SU-DHL-6 (cell line): ENCODE results near the gene USP12.
"Not testable (repeated sequence)": the region's sequence is repeated elsewhere in the genome, so short reads cannot be mapped to it uniquely, and the experiment has no call there.

Experiments used
- H2AFZ ChIP-seq: fragments of 200-600 bp; sonication (generic); 2 replicates; pipeline ENCODE4 v1.6.1; 2014; ENCODE audit warnings: low read depth, mild to moderate bottlenecking, moderate library complexity, mixed read lengths, antibody characterized with exemption, low read length; ENCODE audit not compliant: severe bottlenecking
- H3F3A ChIP-seq: fragments of 200-600 bp; shearing (Covaris generic); 2 replicates; pipeline ENCODE4 v1.6.0; 2016; ENCODE audit warnings: antibody characterized with exemption, mild to moderate bottlenecking; ENCODE audit not compliant: insufficient read depth
- H3K27ac ChIP-seq: fragments of 200-600 bp; sonication (generic); 2 replicates; pipeline ENCODE4 v1.5.1; 2016; ENCODE audit warnings: low read depth, mild to moderate bottlenecking, low read length, moderate library complexity, mixed read lengths
- H3K27me3 ChIP-seq: fragments of 200-600 bp; sonication (generic), shearing (Covaris generic); 2 replicates; pipeline ENCODE4 v1.6.0; 2014; ENCODE audit warnings: mild to moderate bottlenecking, low read length
- H3K36me3 ChIP-seq: fragments of 200-600 bp; sonication (generic); 2 replicates; pipeline ENCODE4 v1.6.1; 2014; ENCODE audit warnings: mild to moderate bottlenecking, low read length, mixed read lengths
- H3K4me2 ChIP-seq: fragments of 300-600, 200-600 bp; shearing (Covaris generic), sonication (generic); 2 replicates; pipeline ENCODE4 v1.6.0; 2014; ENCODE audit warnings: low read length, low read depth, mild to moderate bottlenecking; ENCODE audit not compliant: poor library complexity, severe bottlenecking
- H3K4me3 ChIP-seq: fragments of 200-600 bp; sonication (generic); 2 replicates; pipeline ENCODE4 v1.5.1; 2014; ENCODE audit warnings: antibody characterized with exemption, low read length, mild to moderate bottlenecking, mixed read lengths; ENCODE audit not compliant: insufficient read depth, poor library complexity, severe bottlenecking
- H3K79me2 ChIP-seq: fragments of 200-600 bp; sonication (generic); 2 replicates; pipeline ENCODE4 v1.6.1; 2014; ENCODE audit warnings: mild to moderate bottlenecking, low read length, moderate library complexity; ENCODE audit not compliant: insufficient read depth
- H3K9ac ChIP-seq: fragments of 200-600 bp; sonication (generic); 2 replicates; pipeline ENCODE4 v1.7.0; 2014; ENCODE audit warnings: mild to moderate bottlenecking, low read length
- H3K9me2 ChIP-seq: fragments of 200-600 bp; sonication (generic); replicated peaks from 2 replicates; pipeline ENCODE4 v1.6.1; 2014; ENCODE audit warnings: low read length; ENCODE audit not compliant: insufficient read depth
- H3K9me3 ChIP-seq: fragments of 200-600 bp; sonication (generic); 2 replicates; pipeline ENCODE4 v1.6.1; 2014; ENCODE audit warnings: low read length, mixed read lengths; ENCODE audit not compliant: insufficient read depth
- H4K20me1 ChIP-seq: fragments of 200-600 bp; sonication (generic); 2 replicates; pipeline ENCODE4 v1.6.1; 2014; ENCODE audit warnings: low read depth, mild to moderate bottlenecking, antibody characterized with exemption, low read length, moderate library complexity, mixed read lengths
- CTCF ChIP-seq: fragments of 200-600 bp; sonication (generic); IDR thresholded peaks from one replicate; pipeline ENCODE4 v1.5.1; 2017; ENCODE audit warnings: antibody characterized with exemption, mild to moderate bottlenecking, low read length, moderate library complexity; ENCODE audit not compliant: insufficient read depth, poor library complexity, severe bottlenecking
- EZH2phosphoT487 ChIP-seq: fragments of 200-600 bp; sonication (generic), shearing (Covaris generic); conservative IDR thresholded peaks from 2 replicates; pipeline ENCODE4 v1.6.1; 2018; ENCODE audit warnings: mild to moderate bottlenecking, antibody characterized with exemption, low read length, moderate library complexity, mixed read lengths

Gene USP12

GRCh38 chr13:27171244-27171826 lies at the start of gene USP12:
Gene USP12, minus strand, starts transcription at chr13:27171811. Its CDS starts 172 bp downstream, at chr13:27171639.
- H3K36me3 ChIP-seq = no peaks in the 10 kb centered on the region
- H3K9me2 ChIP-seq = no peaks in the 10 kb centered on the region
- peaks cover 27% of the 10 kb centered on the region for H4K20me1 ChIP-seq
- H3F3A ChIP-seq = peaks cover 7% of the 10 kb centered on the region
- H3K79me2 ChIP-seq = peaks cover 39% of the 10 kb centered on the region
- peak within 1 kb of the TSS; percentile 76 for H3K4me2 ChIP-seq
- H2AFZ ChIP-seq = peak within 1 kb of the TSS; percentile 77
- H3K27ac ChIP-seq = peak within 1 kb of the TSS; percentile 45
- TF ChIP-seq CTCF (no peak), EZH2phosphoT487 (no peak)
- H3K27me3 ChIP-seq = no peaks in the 10 kb centered on the region
- H3K4me3 ChIP-seq = peak within 1 kb of the TSS; percentile 82
- H3K9ac ChIP-seq = peak within 1 kb of the TSS; percentile 76
- no peaks in the 10 kb centered on the region for H3K9me3 ChIP-seq

DNA sequence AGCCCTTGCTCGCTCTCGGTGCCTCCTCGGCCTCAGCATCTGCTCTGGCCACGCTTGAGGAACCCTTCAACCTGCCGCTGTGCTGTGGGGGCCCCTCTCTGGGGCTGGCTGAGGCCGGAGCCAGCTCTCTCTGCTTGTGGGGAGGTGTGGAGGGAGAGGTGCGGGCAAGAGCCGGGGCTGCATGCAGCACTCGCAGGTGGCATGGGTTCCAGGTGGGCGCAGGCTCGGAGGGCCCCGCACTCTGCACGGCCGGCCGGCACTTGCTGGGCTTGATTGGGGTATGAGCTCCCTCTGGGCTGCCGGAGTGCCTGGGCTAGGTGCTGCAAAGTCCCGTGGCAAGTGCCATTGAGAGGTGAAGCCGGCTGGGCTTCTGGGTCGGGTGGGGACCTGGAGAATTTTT lies 48.0 kb upstream of the USP12 start:
- Histone ChIP-seq H3K9me3 (no peaks in the 10 kb centered on the region), H3K79me2 (no peaks in the 10 kb centered on the region), H3K4me3 (no peak overlapping the region), H2AFZ (no peak overlapping the region), H3K9ac (peak overlapping the region; percentile 21; the same call in 1 of the 2 replicates), H3F3A (peaks cover 33% of the 10 kb centered on the region), H4K20me1 (no peaks in the 10 kb centered on the region), H3K9me2 (no peaks in the 10 kb centered on the region), H3K27me3 (no peaks in the 10 kb centered on the region), H3K4me2 (peak overlapping the region; percentile 24), H3K36me3 (no peaks in the 10 kb centered on the region; the same call in 1 of the 2 replicates), H3K27ac (peak overlapping the region; percentile 63)
- TF ChIP-seq CTCF = no peak
- no peak for TF ChIP-seq EZH2phosphoT487

- H3K4me2 ChIP-seq, H3K9me2 ChIP-seq, H3K4me3 ChIP-seq, H2AFZ ChIP-seq, H4K20me1 ChIP-seq, H3K27me3 ChIP-seq, H3K36me3 ChIP-seq, H3K9me3 ChIP-seq, H3K79me2 ChIP-seq: not testable (repeated sequence)
- Histone ChIP-seq H3K27ac (peak overlapping the region; percentile 63), H3F3A (peaks cover 29% of the 10 kb centered on the region), H3K9ac (0 out of 2 replicates have a peak overlapping the region, but pooled peaks have one; percentile 21)
These were observed 47.2 kb upstream of the USP12 start for GRCh38 chr13:27218861-27219260.

GRCh38 chr13:27217791-27218190 lies 46.2 kb upstream of the USP12 start:
- H4K20me1 ChIP-seq, H3K27me3 ChIP-seq, H3K36me3 ChIP-seq, H3K9me3 ChIP-seq, H3K79me2 ChIP-seq, H3K27ac ChIP-seq, H3K9me2 ChIP-seq, H3K9ac ChIP-seq, H3K4me3 ChIP-seq, H2AFZ ChIP-seq, H3K4me2 ChIP-seq: not testable (repeated sequence)
- H3F3A ChIP-seq = peaks cover 18% of the 10 kb centered on the region

- not testable (repeated sequence) for H3K36me3 ChIP-seq, H3K27me3 ChIP-seq, H2AFZ ChIP-seq, H3K27ac ChIP-seq, H3F3A ChIP-seq, H3K9ac ChIP-seq, H3K9me3 ChIP-seq, H3K4me3 ChIP-seq, H3K9me2 ChIP-seq, H3K79me2 ChIP-seq, H3K4me2 ChIP-seq, H4K20me1 ChIP-seq
These were observed 41.8 kb upstream of the USP12 start for GRCh38 chr13:27213386-27213785.
